HepG2 (cell line): ENCODE measurements around the gene SEMA3F. TPM values are rescaled to one million over a fixed set of nuclear protein-coding genes. Genes with fewer than 3 reads are reported as not detected.

ENCODE experiments used
- ATF7-NPFF ChIP-seq: sonication (generic); formaldehyde crosslinking; IDR thresholded peaks from 2 replicates; pipeline ENCODE4 v1.8.1; 2023; ENCODE audit warnings: mild to moderate bottlenecking, low read depth, missing genetic modification reagents, moderate library complexity
- EZH2 ChIP-seq: conservative IDR thresholded peaks from 2 replicates; pipeline ENCODE4 v1.6.1; 2012; ENCODE audit warnings: mild to moderate bottlenecking, low read depth, low read length, moderate library complexity
- MLX ChIP-seq: IDR thresholded peaks from 2 replicates; pipeline ENCODE4 v1.6.1; 2016
- MTF1 ChIP-seq: sonication (generic); formaldehyde crosslinking; IDR thresholded peaks from 2 replicates; pipeline ENCODE4 v1.5.0; 2020; ENCODE audit warnings: missing genetic modification reagents
- MYC ChIP-seq: sonication (generic); formaldehyde crosslinking; IDR thresholded peaks from 2 replicates; pipeline ENCODE4 v1.9.0; 2021; ENCODE audit warnings: missing genetic modification reagents, borderline replicate concordance
- MYNN ChIP-seq: sonication (generic); formaldehyde crosslinking; IDR thresholded peaks from 2 replicates; pipeline ENCODE4 v1.4.0; 2020; ENCODE audit warnings: mild to moderate bottlenecking, low read depth, missing genetic modification reagents
- RBAK ChIP-seq: sonication (generic); formaldehyde crosslinking; IDR thresholded peaks from 2 replicates; pipeline ENCODE4 v1.5.1; 2020; ENCODE audit warnings: mild to moderate bottlenecking, missing genetic modification reagents
- SKI ChIP-seq: fragments of 450-650 bp; IDR thresholded peaks from one replicate; pipeline ENCODE4 v1.6.1; 2018; ENCODE audit warnings: mild to moderate bottlenecking; ENCODE audit not compliant: partially characterized antibody
- XBP1 ChIP-seq: sonication (generic); formaldehyde crosslinking; IDR thresholded peaks from 2 replicates; pipeline ENCODE4 v1.5.0; 2020; ENCODE audit warnings: missing genetic modification reagents
- YEATS4 ChIP-seq: sonication (generic); formaldehyde crosslinking; IDR thresholded peaks from 2 replicates; pipeline ENCODE4 v1.4.0; 2020; ENCODE audit warnings: missing genetic modification reagents, borderline replicate concordance
- ZBTB14 ChIP-seq: sonication (generic); formaldehyde crosslinking; IDR thresholded peaks from 2 replicates; pipeline ENCODE4 v1.4.0; 2020; ENCODE audit warnings: missing genetic modification reagents
- ZNF124 ChIP-seq: sonication (generic); formaldehyde crosslinking; IDR thresholded peaks from 2 replicates; pipeline ENCODE4 v1.4.0; 2020; ENCODE audit warnings: missing genetic modification reagents
- ZNF224 ChIP-seq: sonication (generic); formaldehyde crosslinking; IDR thresholded peaks from 2 replicates; pipeline ENCODE4 v1.5.0; 2020; ENCODE audit warnings: mild to moderate bottlenecking, missing genetic modification reagents
- ZNF362 ChIP-seq: sonication (generic); formaldehyde crosslinking; IDR thresholded peaks from 2 replicates; pipeline ENCODE4 v1.4.0; 2020; ENCODE audit warnings: missing genetic modification reagents, mild to moderate bottlenecking, borderline replicate concordance
- ZNF44 ChIP-seq: sonication (generic); formaldehyde crosslinking; IDR thresholded peaks from 2 replicates; pipeline ENCODE4 v1.5.1; 2020; ENCODE audit warnings: mild to moderate bottlenecking, missing genetic modification reagents
- ZNF460 ChIP-seq: sonication (generic); formaldehyde crosslinking; IDR thresholded peaks from 2 replicates; pipeline ENCODE4 v1.5.1; 2020; ENCODE audit warnings: missing genetic modification reagents, mild to moderate bottlenecking, borderline replicate concordance
- ZNF512 ChIP-seq: sonication (generic); formaldehyde crosslinking; IDR thresholded peaks from 2 replicates; pipeline ENCODE4 v1.4.0; 2020; ENCODE audit warnings: mild to moderate bottlenecking, missing genetic modification reagents
- ZNF629 ChIP-seq: sonication (generic); formaldehyde crosslinking; conservative IDR thresholded peaks from 2 replicates; pipeline ENCODE4 v1.5.0; 2020; ENCODE audit warnings: missing genetic modification reagents
- ZNF792 ChIP-seq: IDR thresholded peaks from 2 replicates; pipeline ENCODE4 v1.6.1; 2016
- polyA plus RNA-seq, 8 experiments: library from polyadenylated mRNA; depleted of rRNA in 3 of 8; stranded (reverse) in 7 of 8; unstranded in 1 of 8; fragments of >200 nt; fragmentation: Illumina TruSeq in 4 of 8; extraction: Trizol in 4 of 8; gene quantifications; 2 replicates each; pipeline versions ENCODE4 v1.2.1 to v1.2.3, GENCODE V29; 2011 to 2016; ENCODE audit warnings: low read depth in 4 of 8, missing spikeins in 1 of 8, mixed read lengths in 1 of 8; ENCODE audit not compliant: insufficient read depth in 1 of 8
- total RNA-seq, 5 experiments: library from RNA; depleted of rRNA; stranded (reverse); fragments of >200 nt; fragmentation: Illumina TruSeq; extraction: Trizol; gene quantifications; 2 replicates each; pipeline ENCODE4 v1.2.3, GENCODE V29; 2016; ENCODE audit warnings: low read depth in 1 of 5
- TF ChIP-seq, protein P1 (sequence below): sonication (generic); formaldehyde crosslinking; IDR thresholded peaks from 2 replicates; pipeline ENCODE4 v1.8.0; 2022; ENCODE audit warnings: missing genetic modification reagents, mild to moderate bottlenecking, inconsistent platforms, borderline replicate concordance
- TF ChIP-seq, protein P2 (sequence below): sonication (generic); formaldehyde crosslinking; IDR thresholded peaks from 2 replicates; pipeline ENCODE4 v1.4.0; 2020; ENCODE audit warnings: missing genetic modification reagents
- TF ChIP-seq, protein P3 (sequence below): sonication (generic); formaldehyde crosslinking; IDR thresholded peaks from 2 replicates; pipeline ENCODE4 v1.5.0; 2020; ENCODE audit warnings: mild to moderate bottlenecking, missing genetic modification reagents

The SEMA3F gene
- total and polyA plus RNA-seq, 2 of the 13 experiments (the other 11 are each of a cell fraction or from before 2014, with no cell fraction given): 7.6 to 17.2 TPM

- TF ChIP-seq ZNF124 (CRISPR knock-in tag) (no peak), SKI (no peak), ATF7-NPFF (CRISPR knock-in tag) (no peak), EZH2 (no peak), RBAK (CRISPR knock-in tag) (no peak), ZNF512 (CRISPR knock-in tag) (no peak), MTF1 (CRISPR knock-in tag) (no peak), YEATS4 (CRISPR knock-in tag) (no peak), ZNF362 (CRISPR knock-in tag) (no peak), MYNN (CRISPR knock-in tag) (no peak), ZNF629 (CRISPR knock-in tag) (peak; percentile 23; the same call in 1 of the 2 replicates), ZNF460 (CRISPR knock-in tag) (no peak), ZNF792 (CRISPR knock-in tag) (no peak), MLX (CRISPR knock-in tag) (no peak), ZNF224 (no peak), ZNF44 (no peak), XBP1 (CRISPR knock-in tag) (no peak), ZBTB14 (CRISPR knock-in tag) (no peak), MYC (CRISPR knock-in tag) (peak; percentile 37; the same call in 1 of the 2 replicates)
- TF ChIP-seq, protein P1, sequence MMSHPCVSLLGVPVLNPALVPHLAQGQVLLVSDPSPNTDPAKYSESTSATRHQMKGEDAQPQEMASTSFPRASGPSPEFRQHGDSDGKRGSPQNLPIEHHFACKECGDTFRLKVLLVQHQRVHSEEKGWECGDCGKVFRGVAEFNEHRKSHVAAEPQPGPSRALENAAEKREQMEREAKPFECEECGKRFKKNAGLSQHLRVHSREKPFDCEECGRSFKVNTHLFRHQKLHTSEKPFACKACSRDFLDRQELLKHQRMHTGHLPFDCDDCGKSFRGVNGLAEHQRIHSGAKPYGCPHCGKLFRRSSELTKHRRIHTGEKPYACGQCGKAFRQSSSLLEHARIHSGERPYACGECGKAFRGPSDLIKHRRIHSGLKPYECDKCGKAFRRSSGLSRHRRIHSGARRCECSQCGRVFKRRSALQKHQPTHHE: no peak
- TF ChIP-seq, protein P2, sequence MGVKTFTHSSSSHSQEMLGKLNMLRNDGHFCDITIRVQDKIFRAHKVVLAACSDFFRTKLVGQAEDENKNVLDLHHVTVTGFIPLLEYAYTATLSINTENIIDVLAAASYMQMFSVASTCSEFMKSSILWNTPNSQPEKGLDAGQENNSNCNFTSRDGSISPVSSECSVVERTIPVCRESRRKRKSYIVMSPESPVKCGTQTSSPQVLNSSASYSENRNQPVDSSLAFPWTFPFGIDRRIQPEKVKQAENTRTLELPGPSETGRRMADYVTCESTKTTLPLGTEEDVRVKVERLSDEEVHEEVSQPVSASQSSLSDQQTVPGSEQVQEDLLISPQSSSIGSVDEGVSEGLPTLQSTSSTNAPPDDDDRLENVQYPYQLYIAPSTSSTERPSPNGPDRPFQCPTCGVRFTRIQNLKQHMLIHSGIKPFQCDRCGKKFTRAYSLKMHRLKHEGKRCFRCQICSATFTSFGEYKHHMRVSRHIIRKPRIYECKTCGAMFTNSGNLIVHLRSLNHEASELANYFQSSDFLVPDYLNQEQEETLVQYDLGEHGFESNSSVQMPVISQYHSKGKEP (CRISPR knock-in tag): no peak; the same call in 1 of the 2 replicates
- TF ChIP-seq, protein P3, sequence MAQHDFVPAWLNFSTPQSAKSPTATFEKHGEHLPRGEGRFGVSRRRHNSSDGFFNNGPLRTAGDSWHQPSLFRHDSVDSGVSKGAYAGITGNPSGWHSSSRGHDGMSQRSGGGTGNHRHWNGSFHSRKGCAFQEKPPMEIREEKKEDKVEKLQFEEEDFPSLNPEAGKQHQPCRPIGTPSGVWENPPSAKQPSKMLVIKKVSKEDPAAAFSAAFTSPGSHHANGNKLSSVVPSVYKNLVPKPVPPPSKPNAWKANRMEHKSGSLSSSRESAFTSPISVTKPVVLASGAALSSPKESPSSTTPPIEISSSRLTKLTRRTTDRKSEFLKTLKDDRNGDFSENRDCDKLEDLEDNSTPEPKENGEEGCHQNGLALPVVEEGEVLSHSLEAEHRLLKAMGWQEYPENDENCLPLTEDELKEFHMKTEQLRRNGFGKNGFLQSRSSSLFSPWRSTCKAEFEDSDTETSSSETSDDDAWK: no peak
Observed at GRCh38 chr3:50204804-50205412, 49.8 kb downstream of the SEMA3F start, which contains the start of gene SLC38A3 (continued).
